SK-N-MC (cell line): ENCODE measurements around the gene KRT82.

Experiments
- EZH2 ChIP-seq: fragments of 200-600 bp; sonication (generic); IDR thresholded peaks from one replicate; pipeline ENCODE4 v1.6.1; 2017; ENCODE audit warnings: antibody characterized with exemption
- FOXP2 ChIP-seq: optimal IDR thresholded peaks from 2 replicates; pipeline ENCODE3; 2011; ENCODE audit warnings: mild to moderate bottlenecking, moderate library complexity; ENCODE audit not compliant: insufficient read depth; ENCODE audit errors: extremely low read length, control extremely low read depth
- POLR2AphosphoS5 ChIP-seq: IDR thresholded peaks from 2 replicates; pipeline ENCODE4 v1.6.1; 2012; ENCODE audit warnings: mild to moderate bottlenecking, low read depth, low read length, borderline replicate concordance

DNA sequence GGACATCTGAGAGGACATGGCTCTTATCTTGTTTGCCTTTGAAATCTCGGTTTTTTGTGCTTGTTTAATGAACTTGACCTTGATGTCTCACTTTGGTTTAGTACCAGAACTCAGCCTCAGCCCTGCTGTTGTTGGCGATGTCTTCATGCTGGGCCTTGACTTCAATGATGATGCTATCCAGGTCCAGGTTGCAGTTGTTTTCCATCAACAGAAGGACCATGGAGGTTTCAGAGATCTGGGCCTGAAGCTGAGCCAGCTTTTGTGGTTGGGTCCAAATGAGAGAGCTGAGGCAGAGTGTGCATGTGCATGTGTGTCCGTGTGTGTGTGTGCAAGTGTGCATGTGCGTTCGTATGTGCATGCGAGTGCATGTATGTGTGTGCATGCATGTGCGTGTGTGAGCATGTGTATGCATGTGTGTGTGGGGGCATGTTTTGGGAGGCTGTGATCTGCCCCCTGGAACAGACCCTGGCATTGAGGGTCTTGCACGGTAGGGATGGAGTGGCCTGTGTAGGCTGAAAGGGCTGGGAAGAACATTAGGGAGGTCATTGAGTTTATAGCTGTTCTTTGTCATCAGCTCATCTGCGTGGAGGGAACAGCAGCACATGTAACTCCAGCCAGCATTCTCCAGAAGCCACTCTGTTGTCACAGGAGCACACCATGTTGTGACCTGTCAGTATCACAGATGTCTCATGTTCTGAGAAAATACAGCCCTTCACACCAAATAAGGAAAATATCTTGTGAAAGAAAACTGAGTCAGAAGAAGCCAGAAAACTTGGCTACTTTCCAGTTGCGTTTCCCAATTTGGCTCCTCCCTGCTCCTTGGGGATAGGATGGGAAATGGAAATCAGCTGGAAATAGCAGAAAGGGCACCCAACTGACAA, 10.0 kb upstream of the KRT82 start:
- TF ChIP-seq POLR2AphosphoS5 (no peak), FOXP2 (no peak), EZH2 (no peak)
